Measurements from ENCODE around the gene RAD52.

DNA sequence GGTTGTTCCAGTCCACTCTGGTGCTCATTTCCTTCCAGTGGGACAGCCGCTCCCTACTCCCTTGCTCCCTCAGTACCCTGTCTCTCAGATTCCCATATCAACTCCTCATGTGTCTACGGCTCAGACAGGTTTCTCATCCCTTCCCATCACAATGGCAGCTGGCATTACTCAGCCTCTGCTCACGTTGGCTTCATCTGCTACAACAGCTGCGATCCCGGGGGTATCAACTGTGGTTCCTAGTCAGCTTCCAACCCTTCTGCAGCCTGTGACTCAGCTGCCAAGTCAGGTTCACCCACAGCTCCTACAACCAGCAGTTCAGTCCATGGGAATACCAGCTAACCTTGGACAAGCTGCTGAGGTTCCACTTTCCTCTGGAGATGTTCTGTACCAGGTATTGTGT lies 69.9 kb downstream of the RAD52 start:
- TF ChIP-seq HDGF (IDR thresholded peaks at IDR 0.05; ENCODE audit: borderline replicate concordance) (no peak), ZNF384 (IDR thresholded peaks at IDR 0.05) (no peak), ELF4 (IDR thresholded peaks at IDR 0.05) (no peak), FOXK2 (IDR thresholded peaks at IDR 0.05) (no peak)

Data from HEK293T (cell line).